Frontal cortex (tissue), 4 donors: ENCODE measurements around the gene TMCC1. TPM values are rescaled to one million over a fixed set of nuclear protein-coding genes. Genes with fewer than 3 reads are reported as not detected.

Source experiments
- DNase-seq, 2 donors: peaks; one replicate each; pipeline ENCODE4 v3.0.0; 2012; ENCODE audit warnings: low spot score in 2 of 2
- FAIRE-seq: peaks from 2 replicates; lab custom pipeline; 2012; peaks lifted over from hg19 to GRCh38; lab: Jason Lieb, UNC
- total RNA-seq: library from RNA; depleted of rRNA; stranded (reverse); fragments of >200 nt; gene quantifications from one replicate; pipeline ENCODE4 v1.2.3, GENCODE V29; 2014
- donor health status: control.
- donor health status: control.
- donor health status: control.

TMCC1 gene
- total RNA-seq, 1 donor from 2014 or later = 68.5 TPM

DNA sequence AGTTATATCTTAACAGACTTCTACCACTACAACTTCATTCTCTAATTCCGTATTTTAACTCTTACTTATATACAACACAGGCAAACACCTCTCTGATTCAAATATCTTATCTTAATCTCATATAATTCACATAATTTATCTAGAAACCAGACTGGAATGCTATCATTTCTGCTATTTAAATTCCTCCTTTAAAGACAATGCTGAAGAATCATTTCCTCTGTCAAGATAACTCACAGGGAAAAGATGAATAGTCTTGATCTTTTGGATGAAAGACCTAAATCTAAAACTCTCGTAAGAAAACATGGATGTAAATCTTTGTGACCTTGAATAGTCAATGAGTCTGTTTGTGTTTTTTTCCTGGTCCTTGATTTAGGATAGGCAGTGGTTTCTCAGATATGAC, 151.7 kb downstream of the TMCC1 start:
- DNase-seq (no peak), FAIRE-seq (no peak)

DNA sequence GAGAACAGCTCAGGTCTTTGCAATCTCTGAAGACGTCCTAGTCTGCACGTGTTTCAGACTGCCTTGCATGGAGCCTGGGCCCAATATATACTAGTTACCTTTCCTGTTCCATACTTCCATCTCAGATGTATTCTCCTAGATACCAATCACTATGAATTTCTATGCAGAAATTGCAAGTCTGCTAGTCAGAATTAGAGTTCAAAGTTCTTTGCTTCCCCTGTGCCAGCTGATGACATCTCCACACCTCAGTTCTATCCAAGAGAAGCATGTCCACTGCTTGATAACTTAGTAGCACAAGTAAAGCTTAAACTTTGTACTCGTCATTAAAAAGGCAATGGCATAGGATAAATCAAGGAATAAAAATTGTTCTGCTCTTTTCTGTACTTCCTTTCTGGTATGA, 153.4 kb downstream of the TMCC1 start:
- DNase-seq (no peak), FAIRE-seq (no peak)

DNA sequence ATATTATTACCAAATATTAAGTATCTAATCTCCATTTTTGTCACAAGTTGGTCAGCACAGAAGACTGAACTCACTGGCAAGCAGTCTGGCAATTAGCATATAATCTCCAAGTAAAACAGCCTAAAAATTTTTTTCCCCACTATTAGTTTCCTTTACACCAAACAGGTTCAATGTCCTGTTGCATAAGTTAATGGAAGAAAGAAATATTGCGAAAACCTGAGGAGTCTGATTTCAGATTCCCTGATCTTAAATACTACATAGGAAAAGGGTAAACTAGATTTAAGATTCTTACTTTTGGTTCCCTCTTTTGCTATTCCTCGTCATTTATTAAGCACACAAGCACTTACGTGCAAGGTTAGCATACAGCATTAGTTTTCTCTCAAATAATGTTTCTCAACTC, 153.9 kb downstream of the TMCC1 start:
- FAIRE-seq = no peak

DNA sequence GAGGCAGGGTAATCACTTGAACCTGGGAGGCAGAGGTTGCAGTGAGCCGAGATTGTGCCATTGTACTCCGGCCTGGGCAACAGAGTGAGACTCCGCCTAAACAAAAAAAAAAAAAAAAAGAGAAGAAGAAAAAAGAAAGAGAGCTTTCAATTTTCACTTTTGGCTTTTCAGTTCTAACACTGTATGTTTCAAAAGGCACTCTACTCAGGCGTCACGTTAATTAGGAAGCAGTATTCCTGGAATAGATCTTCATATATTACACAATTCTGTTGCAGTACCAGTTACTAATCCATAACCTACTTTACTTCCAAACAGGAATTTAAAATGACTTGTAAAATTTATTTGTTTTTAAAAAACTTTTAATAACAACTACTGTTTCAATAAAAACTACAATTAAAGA, 155.3 kb downstream of the TMCC1 start:
- FAIRE-seq = no peak
- no peak for DNase-seq

More for the DNA sequence above, 153.9 kb downstream of the TMCC1 start:
- DNase-seq = no peak

DNA sequence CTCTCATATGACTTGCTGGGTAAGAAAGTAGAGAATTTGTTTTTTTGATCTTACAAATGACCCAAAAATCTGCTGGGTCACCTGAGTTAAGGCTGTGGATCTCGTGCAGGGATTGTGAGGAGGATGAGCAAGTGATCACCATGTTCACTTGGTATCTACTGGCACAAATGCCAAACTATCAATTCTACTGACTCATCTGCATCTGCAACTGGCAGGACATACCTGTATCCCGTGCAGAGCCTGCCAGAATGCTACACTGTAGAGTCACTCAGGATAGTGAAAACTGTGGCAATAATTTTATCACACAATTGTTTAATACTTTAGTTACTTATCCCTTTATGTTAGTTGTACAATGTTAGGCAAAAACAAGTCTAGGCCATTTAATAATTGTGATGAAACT, 157.4 kb downstream of the TMCC1 start:
- no peak for DNase-seq
- FAIRE-seq = no peak

DNA sequence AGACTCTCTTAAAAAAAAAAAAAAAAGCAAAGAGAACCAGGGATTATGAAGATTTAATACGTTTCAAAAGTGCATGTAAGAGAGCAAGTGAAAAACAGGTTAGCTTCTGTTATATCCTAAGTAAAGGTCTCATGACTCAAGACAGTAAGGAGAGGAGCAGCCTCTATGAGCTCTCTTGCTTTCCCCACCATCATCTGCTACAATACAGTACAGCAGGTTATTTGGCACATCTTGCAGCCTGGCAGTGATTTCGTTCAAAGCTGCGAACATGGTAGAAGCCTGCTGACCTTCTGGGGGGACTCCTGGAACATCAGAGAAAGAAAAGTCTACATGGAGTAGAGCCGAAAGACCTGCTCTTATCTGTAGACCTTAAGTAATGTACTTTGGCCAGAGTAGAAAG, 157.9 kb downstream of the TMCC1 start:
- FAIRE-seq (no peak), DNase-seq (no peak)

DNA sequence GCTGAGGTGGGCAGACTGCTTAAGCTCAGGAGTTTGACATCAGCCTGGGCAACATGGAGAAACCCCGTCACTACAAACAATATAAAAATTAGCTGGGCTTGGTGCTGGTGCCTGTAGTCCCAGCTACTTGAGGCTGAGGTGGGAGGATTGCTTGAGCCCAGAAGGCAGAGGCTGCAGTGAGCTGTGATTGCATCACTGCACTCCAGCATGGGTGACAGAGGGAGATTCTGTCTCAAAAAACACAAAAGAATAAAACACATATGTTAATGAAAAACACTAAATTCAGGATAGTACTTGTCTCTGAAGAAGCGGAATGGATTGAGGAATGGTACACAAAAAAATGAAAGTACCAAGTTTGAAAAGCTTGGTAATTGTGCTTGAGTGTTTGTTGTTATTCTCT, 159.1 kb downstream of the TMCC1 start:
- DNase-seq (no peak), FAIRE-seq (no peak)

DNA sequence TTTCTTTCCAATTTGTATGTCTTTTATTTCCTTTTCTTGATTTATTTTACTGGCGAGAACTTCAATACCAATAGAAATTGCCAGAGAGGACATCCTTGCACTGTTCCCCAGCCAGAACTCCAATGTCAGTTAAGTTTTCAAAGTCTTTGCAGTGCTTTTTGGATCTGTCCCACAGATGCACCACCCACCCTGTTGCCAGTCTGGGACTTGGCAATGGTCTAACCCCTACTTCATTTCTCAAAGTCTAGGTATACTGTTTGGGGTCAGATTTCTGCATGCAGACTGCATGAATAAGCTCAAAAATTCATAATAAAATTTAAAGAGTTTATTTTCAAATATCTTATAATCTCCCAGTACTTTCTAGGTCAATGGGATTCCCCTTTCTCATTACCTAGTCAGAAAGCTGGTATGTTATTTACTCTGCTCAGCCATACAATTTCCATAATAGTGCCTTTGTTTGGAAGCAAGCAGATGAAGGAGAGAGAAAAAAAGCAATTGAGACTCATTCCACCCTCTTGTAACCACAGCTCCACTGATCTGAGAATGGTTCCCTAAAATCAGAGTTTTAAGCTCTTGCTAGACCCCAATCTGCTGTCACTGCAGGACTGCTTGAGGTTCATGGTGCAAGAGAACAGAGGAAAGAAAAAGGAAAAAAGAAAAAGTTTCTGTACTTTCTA, 161.2 kb downstream of the TMCC1 start:
- DNase-seq (no peak), FAIRE-seq (no peak)

DNA sequence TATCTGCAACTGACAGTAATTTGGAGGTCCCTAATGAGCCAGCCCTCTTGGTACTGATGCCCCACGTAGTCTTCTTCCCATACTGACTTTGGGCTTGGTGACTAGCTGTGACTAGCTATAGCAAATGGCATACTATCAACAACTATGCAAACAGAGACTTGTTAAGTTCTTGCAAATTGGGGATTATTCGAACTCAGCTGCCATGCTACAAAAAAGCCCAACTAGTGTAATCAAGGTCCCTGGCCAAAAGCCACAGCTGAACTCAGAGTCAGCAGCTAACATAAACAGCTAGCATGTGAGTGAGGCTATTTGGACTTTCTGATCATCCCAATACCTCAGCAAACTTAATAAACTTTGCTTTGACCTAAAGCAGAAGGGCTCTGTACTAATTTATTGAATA, 165.8 kb downstream of the TMCC1 start:
- no peak for FAIRE-seq
- DNase-seq = no peak

DNA sequence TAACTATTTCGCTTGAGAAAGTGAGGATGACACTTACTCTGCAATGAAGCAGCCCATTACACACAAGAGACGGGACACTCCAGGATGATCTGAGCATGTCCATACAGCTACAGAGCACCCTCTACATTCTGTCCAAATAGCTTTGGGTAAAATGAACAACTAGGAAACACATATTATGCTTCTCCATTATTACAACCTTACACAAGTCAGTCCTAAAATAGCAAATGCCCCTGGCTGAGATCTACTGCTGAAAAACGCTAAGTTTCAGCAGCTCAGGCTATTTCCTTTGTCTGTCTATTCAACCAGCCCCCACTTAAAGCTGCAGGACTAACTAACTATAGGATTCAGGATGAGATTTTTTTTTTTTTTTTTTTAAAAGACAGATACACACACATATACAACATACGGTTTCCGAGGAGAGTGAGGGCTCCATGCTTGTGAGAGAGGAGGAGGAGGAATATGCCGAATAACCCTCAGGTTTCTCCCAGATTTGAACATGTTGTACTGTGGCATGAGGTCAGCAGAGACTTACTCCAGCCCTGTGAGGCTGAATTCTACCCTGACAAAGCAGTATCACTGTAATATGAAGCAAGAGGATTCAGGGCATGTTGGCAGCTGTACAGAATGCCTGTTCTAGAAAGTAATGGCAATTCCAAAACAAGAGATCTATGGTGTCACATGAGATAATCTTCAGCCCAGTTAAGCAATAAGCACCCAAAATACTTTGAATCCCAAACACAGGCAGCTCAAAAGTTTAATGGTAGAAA, 169.8 kb downstream of the TMCC1 start:
- DNase-seq (no peak), FAIRE-seq (no peak)

DNA sequence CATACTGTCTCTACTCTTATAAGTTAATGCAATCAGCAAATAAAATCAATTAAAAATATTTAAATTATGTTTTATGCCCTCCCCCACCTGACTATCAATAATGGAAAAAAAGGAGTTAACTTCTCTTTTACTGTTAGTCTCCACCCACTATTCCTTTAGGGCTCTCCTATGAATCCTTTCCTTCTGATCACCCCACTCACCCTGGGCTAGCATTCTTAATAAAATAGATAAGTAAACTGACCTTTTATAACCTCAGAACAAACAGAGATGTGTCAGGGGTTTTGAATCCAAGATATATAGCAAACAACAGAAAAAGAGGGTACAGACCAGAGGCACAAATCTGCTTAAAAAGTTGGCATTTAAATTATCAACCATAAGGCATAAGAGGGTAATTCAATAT, 171.0 kb downstream of the TMCC1 start:
- DNase-seq (no peak), FAIRE-seq (no peak)

DNA sequence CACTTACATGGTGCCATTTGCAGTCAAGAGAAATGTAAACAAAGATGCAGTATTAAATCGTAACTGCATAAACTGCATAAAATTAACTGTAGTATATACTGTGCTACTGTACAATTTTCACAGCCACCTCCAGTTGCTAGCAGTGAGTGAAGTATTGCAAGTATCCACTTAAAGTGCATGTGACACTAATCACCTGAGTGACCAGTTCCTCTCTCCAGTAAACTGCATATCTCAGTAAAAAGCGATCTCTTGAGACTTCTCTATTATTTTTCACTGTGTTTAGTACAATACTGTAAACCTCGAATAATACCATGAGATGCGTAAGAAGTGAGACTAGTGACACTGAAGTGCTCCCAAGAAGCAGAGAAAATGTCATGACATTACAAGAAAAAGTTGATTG, 175.3 kb downstream of the TMCC1 start:
- FAIRE-seq = no peak

DNA sequence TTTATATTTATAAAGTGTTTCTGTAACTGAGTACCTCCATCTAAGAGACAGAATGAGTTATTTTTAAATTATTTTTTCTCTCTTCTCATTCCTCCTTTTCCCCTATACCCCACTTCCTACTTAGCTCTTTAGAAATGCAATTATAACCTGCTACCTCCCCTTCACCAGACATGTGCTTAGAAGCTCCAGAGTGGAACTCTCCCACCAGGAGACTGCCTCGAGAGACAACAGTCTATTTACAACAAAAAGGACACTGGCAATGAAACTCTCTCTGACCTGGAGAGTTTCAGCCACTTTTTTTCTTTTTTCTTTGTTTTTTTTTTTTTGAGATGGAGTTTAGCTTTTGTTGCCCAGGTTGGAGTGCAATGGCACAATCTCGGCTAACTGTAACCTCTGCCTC, 177.7 kb downstream of the TMCC1 start:
- FAIRE-seq (no peak), DNase-seq (no peak)

More for the DNA sequence above, 175.3 kb downstream of the TMCC1 start:
- no peak for DNase-seq

DNA sequence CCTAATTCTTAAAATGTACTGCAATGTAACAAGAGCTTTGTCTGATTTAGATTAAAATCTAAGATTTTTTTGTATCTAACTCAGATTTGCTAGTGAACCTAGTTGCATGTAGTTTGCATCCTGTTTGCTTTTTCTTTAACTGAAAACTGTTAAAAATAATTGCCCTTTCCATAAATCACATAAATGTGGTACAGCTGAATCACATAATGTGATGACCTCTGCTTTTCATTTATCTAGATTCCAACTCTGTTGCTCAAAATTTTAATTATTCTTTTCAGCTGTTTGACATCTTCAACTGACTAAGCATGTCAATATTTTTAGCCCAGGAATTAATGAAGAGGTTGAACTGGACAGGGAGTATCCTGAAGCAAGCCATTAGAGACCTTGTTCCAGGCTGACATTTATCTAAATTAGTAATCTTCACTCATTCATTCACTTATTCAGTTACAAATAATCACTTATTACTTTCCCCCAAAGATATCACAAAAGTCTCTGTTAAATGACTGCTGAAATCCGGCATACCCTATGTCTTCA, 185.1 kb downstream of the TMCC1 start:
- FAIRE-seq (no peak), DNase-seq (no peak)

DNA sequence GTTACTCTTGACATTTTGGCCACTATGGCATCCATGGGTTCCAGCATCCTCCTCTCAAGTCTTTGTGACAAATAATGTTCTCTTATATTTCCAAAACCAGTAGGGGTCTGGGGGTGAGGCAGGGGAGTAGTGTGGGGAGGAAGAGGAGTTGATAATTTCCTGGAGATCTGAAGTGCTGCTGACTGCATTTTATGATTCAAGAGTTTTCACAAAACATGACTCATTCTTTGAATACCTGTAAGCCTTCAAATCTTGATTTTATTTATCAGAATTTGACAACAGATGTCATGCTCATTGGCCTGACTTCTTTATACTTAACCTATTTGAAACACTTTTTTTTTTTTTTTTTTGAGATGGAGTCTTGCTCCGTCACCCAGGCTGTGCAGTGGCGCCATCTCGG, 188.2 kb downstream of the TMCC1 start:
- no peak for DNase-seq
- no peak for FAIRE-seq

DNA sequence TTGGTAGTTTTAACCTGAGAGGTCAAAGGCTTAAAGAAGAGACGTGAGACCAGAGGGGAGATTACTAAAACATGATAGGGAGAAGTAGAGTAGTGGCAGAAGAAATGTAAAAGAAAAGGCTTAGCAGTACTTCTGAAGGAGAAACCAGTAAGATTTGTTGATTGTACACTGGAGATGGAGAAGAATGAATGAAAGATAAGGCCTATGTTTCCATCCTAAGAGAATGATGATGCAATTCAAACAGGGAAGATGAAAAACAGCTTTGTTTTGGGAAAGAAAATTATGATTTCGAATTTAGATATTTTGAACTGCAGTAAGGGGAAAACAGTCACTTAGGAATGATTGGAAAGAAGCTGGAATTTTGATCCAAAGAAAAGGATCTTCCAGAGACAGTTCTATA, 189.6 kb downstream of the TMCC1 start:
- FAIRE-seq (no peak), DNase-seq (no peak)

DNA sequence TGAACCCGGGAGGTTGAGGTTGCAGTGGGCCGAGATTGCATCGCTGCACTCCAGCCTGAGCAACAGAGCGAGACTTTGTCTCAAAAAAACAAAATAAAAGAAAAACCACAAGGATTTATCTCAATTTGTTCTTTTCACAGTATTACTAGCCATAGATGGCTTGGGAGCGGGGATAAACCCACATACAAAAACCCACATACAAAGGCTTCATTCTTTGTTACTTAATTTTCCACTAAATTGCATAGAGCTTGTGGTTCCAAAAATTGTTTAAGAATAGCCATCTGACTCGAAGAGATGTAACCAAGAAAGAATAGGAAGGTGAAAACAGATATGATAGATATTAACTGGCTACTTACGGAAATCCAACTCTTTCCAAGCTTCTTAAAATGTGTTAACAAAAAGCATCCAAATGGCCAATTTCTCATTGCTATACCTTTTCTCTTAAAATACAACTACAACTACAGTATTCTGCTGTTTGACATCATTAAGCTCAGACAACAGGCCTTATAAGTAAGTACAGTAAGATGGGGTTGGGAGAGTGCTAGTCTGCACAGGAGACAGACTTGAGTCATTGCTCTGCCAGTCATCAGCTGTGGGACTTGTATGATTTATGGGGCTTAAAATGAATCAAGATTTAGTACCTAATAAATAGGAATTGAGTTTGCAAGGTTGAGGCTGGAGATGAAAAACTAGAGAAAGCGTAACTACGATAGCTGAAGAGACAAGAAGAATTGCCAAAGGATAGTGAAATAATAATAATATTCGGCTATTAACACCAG, 190.4 kb downstream of the TMCC1 start:
- DNase-seq (no peak), FAIRE-seq (no peak)

DNA sequence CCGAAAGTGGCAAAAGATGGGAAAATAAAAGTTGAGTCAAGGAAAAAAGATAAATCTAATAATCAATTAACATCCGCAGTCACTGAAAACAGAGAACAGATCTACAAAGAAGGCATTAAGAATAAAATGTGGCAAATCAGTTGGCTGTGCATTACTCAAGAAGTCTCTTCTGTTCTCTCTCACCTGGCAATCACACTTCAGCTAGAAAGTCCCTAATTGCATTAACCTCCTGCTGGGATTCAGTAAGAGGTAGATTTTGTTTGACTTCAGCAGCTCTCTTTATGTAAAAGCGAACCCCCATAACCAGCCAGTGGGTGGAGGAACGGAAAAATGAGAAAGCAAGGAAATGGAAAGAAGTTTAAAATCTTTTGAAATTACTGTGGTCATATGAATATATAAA, 192.3 kb downstream of the TMCC1 start:
- DNase-seq (no peak), FAIRE-seq (no peak)

DNA sequence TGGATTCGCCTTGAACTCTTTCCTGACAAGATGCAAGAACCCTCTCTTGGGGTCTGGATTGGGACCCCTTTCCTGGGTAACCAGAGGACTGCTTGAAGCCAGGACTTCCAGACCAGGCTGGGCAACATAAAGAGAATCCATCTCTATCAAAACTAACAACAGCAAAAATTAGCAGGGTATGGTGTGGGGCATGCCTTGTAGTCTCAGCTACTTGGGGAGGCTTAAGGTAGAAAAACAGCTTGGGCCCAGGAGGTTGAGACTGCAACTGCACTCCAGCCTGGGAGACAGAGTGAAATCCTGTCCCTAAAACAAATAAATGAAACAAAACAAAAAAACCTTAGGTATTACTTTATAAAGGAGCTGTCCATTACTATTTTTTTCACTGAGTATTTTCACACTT, 193.9 kb downstream of the TMCC1 start:
- FAIRE-seq (no peak), DNase-seq (no peak)

DNA sequence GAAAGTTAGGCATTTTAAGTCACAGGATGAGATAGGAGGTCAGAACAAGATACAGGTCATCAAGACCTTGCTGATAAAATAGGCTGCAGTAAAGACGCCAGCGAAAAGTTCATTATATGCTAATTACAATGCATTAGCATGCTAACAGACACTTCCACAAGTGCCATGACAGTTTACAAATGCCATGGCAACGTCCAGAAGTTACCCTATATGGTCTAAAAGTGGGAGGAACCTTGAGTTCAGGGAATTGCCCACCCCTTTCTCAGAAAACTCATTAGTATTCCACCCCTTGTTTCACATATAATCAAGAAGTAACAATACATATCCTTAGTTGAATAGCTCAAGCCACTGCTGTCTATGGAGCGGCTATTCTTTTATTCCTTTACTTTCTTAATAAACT, 194.3 kb downstream of the TMCC1 start:
- FAIRE-seq (no peak), DNase-seq (no peak)
